Pancreas (tissue), 10 donors: ENCODE data around the gene REEP3. TPM values are rescaled to one million over a fixed set of nuclear protein-coding genes. Genes with fewer than 3 reads are reported as not detected.

Source experiments
- ATAC-seq, 4 donors: fragments of 200-7000 bp; cut with Tn5 transposase; one replicate each; pipeline versions ENCODE4 v1.8.0 to v1.9.1; 2020; ENCODE audit warnings: mild to moderate bottlenecking in 4 of 4, moderate library complexity in 4 of 4
- DNase-seq, 6 donors: peaks; one replicate each; pipeline ENCODE4 v3.0.0-alpha.2; 2020
- FAIRE-seq: peaks from 2 replicates; lab custom pipeline; 2012; peaks lifted over from hg19 to GRCh38; lab: Jason Lieb, UNC
- H3K27ac ChIP-seq, 4 donors: fragments of 200-600 bp; sonication (generic); 1 replicate in 3 of 4; 2 replicates in 1 of 4; pipeline versions ENCODE4 v1.5.0 to v1.8.0; 2020
- H3K27me3 ChIP-seq, 4 donors: fragments of 200-600 bp; one replicate each; pipeline ENCODE4 v1.8.0; 2021
- H3K36me3 ChIP-seq, 3 donors: fragments of 200-600 bp; sonication (generic) in 1 of 3; one replicate each; pipeline versions ENCODE4 v1.5.0 to v1.8.0; 2020 to 2021
- H3K4me1 ChIP-seq, 3 donors: fragments of 200-600 bp; one replicate each; pipeline ENCODE4 v1.8.0; 2021
- H3K4me3 ChIP-seq, 4 donors: fragments of 200-600 bp; sonication (generic) in 2 of 4; one replicate each; pipeline versions ENCODE4 v1.5.0 to v1.8.0; 2020 to 2021
- H3K9me3 ChIP-seq, 4 donors: fragments of 200-600 bp; one replicate each; pipeline ENCODE4 v1.8.0; 2021
- CTCF ChIP-seq, 4 donors: fragments of 200-600 bp; sonication (generic) in 3 of 4; IDR thresholded peaks; one replicate each; pipeline versions ENCODE4 v1.5.0 to v1.8.0; 2021; ENCODE audit warnings: antibody characterized with exemption in 4 of 4
- WGBS, 2 donors: extraction: QIAGEN DNeasy Blood & Tissue Kit; methylation state at CpG; one replicate each; pipeline ENCODE4 v1.1.7; 2013; 5-methylcytosine and 5-hydroxymethylcytosine counted together
- intact Hi-C, 3 donors: fragments of 100-400 bp; cut with DNase I; formaldehyde crosslinking; loops; one replicate each; pipeline versions ENCODE4 v1.11.1 to v1.14.2; 2022
- polyA plus RNA-seq, 2 donors: library from polyadenylated mRNA; stranded (reverse); fragments of 200-250 nt; gene quantifications; one replicate each; pipeline ENCODE4 v1.2.3, GENCODE V29; 2013
- total RNA-seq, 6 donors: library from RNA; stranded (reverse); fragmentation: NEBNext Ultra II Directional in 4 of 6; extraction: Animal tissue kit (Norgen Biotek cat#: 25700) in 4 of 6; gene quantifications; one replicate each; pipeline versions ENCODE4 v1.2.1 to v1.2.4, GENCODE V29; 2021 to 2023
- donor health status: healthy with polysubstance abuse.
- donor health status: DM: no; HTN: no; CAD: no; lungs with moderate emphysema.
- donor health status: DM: no; HTN: no; CAD: no.
- donor health status: control.
- donor health status: control.
- donor health status: Bipolar disorder and iron deficiency.
- donor health status: DM: yes; HTN: yes; CAD: no.
- donor health status: DM: no; HTN: no; CAD: no.
- donor health status: DM: no; HTN: no; CAD: no.
- donor health status: DM: yes; HTN: yes; CAD: no.

Gene REEP3
- total and polyA plus RNA-seq, 8 donors = 2.7 to 21.3 (median 9.4) TPM

GRCh38 chr10:63611078-63611477, 89.9 kb downstream of the REEP3 start:
- no peak for FAIRE-seq
- Histone ChIP-seq H3K27ac (no peak overlapping the region), H3K4me1 (no peaks in the 10 kb centered on the region), H3K4me3 (no peak overlapping the region), H3K27me3 (no peaks in the 10 kb centered on the region), H3K36me3 (no peaks in the 10 kb centered on the region), H3K9me3 (no peaks in the 10 kb centered on the region)
- peak in 2 of 4 donors; percentile 21 to 37 for ATAC-seq
- WGBS, 2 donors = 36 to 37% methylated on average over 2 of the region's 2 CpGs
- DNase-seq = no peak
- intact Hi-C loops = loop anchor here in 1 of 3 donors (10.0 kb wide), 1 partner anchor 396 kb away; no protein-coding TSS in a partner anchor
- TF ChIP-seq CTCF (IDR thresholded peaks at IDR 0.05) = no peak

GRCh38 chr10:63614371-63614891, 93.2 kb downstream of the REEP3 start:
- no peak overlapping the region for H3K4me3 ChIP-seq
- no peak overlapping the region for H3K27ac ChIP-seq
- no peaks in the 10 kb centered on the region for H3K4me1 ChIP-seq
- no peaks in the 10 kb centered on the region for H3K9me3 ChIP-seq
- H3K36me3 ChIP-seq = no peaks in the 10 kb centered on the region
- DNase-seq (no peak), FAIRE-seq (no peak), ATAC-seq (no peak)
- no peaks in the 10 kb centered on the region for H3K27me3 ChIP-seq
- WGBS, 2 donors = 84 to 88% methylated on average over 2 of the region's 2 CpGs
- no peak for TF ChIP-seq CTCF (IDR thresholded peaks at IDR 0.05)
- intact Hi-C loops = loop anchor here in 1 of 3 donors (10.0 kb wide), 1 partner anchor 400 kb away; no protein-coding TSS in a partner anchor

- Histone ChIP-seq H3K9me3 (no peaks in the 10 kb centered on the region), H3K27ac (no peak overlapping the region), H3K4me1 (no peaks in the 10 kb centered on the region), H3K27me3 (no peaks in the 10 kb centered on the region), H3K36me3 (peaks cover 0 to 2% (median 0%) of the 10 kb centered on the region in 3 donors), H3K4me3 (no peak overlapping the region)
- no peak for ATAC-seq
- no peak for DNase-seq
- 88 to 89% methylated on average over 3 of the region's 3 CpGs for WGBS, 2 donors
- no peak for FAIRE-seq
- no peak for TF ChIP-seq CTCF (IDR thresholded peaks at IDR 0.05)
- intact Hi-C loops = loop anchor here in 1 of 3 donors (10.0 kb wide), 1 partner anchor 404 kb away; no protein-coding TSS in a partner anchor
These were observed 97.4 kb downstream of the REEP3 start for GRCh38 chr10:63618552-63618951.

GRCh38 chr10:63619426-63619825, 98.2 kb downstream of the REEP3 start:
- ATAC-seq = no peak
- intact Hi-C loops = loop anchor here in 1 of 3 donors (10.0 kb wide), 1 partner anchor 405 kb away; no protein-coding TSS in a partner anchor
- no peaks in the 10 kb centered on the region for H3K27me3 ChIP-seq
- H3K36me3 ChIP-seq = peaks cover 0 to 2% (median 0%) of the 10 kb centered on the region in 3 donors
- H3K9me3 ChIP-seq = no peaks in the 10 kb centered on the region
- no peak overlapping the region for H3K27ac ChIP-seq
- no peak for TF ChIP-seq CTCF (IDR thresholded peaks at IDR 0.05)
- no peak for DNase-seq
- WGBS, 2 donors = 97% methylated on average over 7 of the region's 7 CpGs
- no peak for FAIRE-seq
- no peaks in the 10 kb centered on the region for H3K4me1 ChIP-seq
- no peak overlapping the region for H3K4me3 ChIP-seq

GRCh38 chr10:63622097-63622496, 100.9 kb downstream of the REEP3 start:
- FAIRE-seq (no peak), ATAC-seq (no peak), DNase-seq (no peak)
- WGBS, 2 donors = 55 to 58% methylated on average over 2 of the region's 2 CpGs
- no peak overlapping the region for H3K27ac ChIP-seq
- H3K27me3 ChIP-seq = no peaks in the 10 kb centered on the region
- H3K4me3 ChIP-seq = no peak overlapping the region
- intact Hi-C loops = no loop called here
- H3K9me3 ChIP-seq = no peaks in the 10 kb centered on the region
- TF ChIP-seq CTCF (IDR thresholded peaks at IDR 0.05) = no peak
- no peaks in the 10 kb centered on the region for H3K4me1 ChIP-seq
- peaks cover 0 to 2% (median 0%) of the 10 kb centered on the region in 3 donors for H3K36me3 ChIP-seq
